HG03520 (cell line): ENCODE data around the gene ENGASE.
"Not testable (repeated sequence)": the region's sequence is repeated elsewhere in the genome, so short reads cannot be mapped to it uniquely, and the experiment has no call there.

Experiments used
- ATAC-seq: cut with Tn5 transposase; IDR thresholded peaks from one replicate; pipeline ENCODE4 v1.9.1; 2021; ENCODE audit warnings: mild to moderate bottlenecking, moderate library complexity; ENCODE audit not compliant: unreplicated experiment

Gene ENGASE

DNA sequence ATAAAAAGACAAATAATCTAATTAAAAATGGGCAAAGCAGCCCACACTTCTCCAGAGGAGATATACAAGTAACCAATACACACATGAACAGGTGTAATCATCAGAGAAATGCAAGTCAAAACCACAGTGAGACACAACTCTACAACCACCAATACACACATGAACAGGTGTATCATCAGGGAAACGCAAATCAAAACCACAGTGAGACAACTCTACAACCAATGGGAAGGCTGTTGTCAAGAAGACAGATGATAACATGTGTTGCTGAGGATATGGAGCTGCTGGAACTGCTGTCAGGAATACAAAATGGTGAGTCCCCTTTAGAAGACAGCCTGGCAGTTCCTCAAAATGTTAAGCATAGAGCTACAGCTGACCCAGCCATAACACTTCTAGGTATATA is 22.5 kb upstream of the ENGASE start:
- ATAC-seq: no peak

DNA sequence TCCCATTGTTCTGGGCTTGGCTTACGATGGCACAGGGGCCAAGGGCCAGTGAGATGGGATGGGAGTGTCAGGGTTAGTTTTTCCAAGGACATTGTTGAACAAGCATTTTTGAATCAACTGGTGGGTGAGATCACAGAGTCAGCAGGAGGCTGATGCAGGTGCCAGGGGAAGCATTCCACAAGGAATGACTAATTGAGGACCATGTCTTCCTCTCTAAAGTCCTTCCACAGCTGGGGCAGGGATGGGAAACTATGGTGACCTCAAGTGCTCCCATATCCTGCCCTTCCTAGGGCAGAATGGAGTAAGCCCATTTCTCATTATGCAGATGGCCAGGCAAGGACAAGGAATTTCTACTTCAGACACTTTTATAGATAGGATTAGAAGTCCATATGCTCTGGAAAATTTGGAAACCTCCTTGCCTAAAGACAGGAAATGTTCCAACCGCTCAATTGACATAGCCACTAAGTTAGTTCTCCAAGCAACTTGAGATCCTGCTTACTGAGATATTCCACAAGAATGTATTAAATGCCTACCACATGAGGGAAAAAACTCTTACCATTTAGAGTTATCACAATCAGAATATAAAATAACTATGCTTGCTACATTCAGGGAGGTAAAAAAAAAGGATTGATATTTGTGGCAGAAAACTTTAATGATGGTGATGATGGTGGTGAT is 21.2 kb upstream of the ENGASE start:
- no peak for ATAC-seq

DNA sequence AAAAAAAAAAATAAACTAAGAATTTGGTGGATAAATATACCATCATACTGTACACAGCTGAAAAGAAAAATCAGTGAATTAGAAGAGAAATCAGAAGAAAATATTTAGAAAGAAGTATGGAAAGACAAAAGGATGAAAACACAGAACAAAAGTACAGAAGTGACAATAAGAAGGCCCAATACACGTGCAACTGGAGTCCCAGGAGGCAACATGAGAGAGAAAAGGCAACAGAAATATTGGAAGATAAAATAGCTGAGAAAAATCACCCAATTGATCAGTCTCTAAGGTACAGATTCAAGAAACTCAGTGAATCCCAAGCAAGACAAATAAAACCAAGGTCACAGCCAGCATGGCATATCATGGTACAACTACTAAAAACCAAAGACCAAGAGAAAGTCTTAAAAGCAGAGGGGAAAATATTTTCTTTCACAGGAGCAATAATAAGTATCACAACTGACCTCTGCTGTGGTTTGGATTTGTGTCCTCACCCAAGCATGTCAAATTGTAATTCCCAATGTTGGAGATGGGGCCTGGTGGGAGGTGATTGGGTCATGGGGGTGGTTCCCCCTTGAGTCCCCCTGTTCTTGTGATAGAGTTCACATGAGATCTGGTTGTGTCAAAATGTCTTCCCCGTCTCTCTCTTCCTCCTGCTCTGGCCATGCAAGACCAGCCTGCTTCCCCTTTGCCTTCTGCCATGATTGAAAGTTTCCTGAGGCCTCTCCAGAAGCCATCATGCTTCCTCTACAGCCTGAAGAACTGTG is 20.2 kb upstream of the ENGASE start:
- ATAC-seq: no peak

DNA sequence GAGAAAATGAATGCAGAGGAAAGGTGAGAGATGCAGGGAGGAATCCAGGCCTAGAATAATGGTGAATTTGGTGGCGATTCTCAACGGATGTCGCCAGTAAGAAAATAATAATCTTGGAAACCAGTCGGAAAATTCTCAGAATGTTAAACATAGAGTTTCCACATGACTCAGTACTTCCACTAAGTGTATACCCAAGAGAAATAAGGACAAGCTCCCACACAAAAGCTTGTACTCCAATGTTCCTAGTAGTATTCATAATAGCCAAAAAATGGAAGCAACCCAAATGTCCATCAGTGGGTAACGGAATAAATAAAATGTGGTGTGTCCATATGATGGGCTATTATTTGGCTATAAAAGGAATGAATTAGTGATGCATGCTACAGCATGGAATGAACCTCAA is 19.4 kb upstream of the ENGASE start:
- ATAC-seq: no peak

DNA sequence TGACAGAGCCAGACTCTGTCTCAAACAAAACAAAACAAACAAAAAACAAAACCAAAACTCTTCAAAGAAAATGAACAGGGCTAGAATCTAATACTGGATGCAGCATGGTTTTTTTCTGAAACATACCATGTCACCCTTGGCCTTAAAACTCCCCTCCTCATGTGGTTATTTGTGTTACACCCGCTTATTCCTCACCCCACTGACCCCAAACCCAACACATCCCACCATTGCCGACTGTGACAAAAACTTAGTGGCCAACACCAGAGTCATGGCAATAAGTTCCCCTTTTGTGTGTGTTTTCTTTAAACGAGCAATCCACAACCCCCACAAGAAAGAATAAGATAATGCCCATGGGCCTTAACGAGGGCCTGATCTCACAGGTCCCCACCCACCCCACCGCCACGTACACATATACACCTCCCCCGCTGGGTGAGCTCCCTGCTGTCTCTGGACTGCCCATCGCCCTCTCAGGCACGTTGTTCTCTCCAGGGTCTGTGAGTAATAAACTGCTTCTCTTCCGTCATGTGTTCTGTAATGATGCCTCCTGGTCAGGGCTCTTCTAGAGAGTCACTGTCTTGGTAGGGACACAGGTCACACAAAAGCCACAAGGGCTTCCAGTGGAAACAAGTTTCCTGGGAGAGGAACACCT is 16.8 kb upstream of the ENGASE start:
- ATAC-seq: no peak

DNA sequence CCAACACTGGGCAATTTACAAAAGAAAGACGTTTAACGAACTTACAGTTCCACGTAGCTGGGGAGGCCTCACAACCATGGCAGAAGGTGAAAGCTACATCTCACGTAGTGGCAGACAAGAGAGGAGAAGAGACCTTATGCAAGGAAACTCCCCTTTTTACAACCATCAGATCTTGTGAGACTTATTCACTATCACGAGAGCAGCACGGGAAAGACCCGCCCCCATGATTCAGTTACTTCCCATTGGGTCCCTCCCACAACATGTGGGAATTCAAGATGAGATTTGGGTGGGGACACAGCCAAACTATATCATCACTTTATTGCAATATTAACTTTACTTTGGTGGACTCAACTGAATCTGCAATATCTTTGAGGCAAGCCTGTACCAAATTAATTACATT is 11.9 kb upstream of the ENGASE start:
- ATAC-seq: no peak

DNA sequence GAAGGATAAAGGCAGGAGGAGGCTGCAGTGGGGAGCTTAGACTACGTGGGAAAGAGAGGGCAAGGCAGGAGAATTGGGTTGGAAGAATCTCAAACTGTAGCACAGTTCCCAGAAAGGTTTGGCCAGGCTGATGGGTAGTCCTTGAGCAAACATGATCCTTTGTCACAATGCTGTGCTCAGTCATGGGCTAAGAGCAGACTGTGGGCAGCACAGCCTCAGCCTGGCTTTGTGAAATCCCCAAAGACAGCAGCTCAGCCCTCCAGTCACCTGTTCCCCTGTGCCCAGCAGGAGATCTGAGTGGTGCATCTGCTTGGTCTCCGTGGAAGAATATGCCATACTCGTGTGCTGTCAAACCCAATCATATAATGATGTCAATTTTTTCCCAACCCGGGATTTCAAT is 10.6 kb upstream of the ENGASE start:
- no peak for ATAC-seq

DNA sequence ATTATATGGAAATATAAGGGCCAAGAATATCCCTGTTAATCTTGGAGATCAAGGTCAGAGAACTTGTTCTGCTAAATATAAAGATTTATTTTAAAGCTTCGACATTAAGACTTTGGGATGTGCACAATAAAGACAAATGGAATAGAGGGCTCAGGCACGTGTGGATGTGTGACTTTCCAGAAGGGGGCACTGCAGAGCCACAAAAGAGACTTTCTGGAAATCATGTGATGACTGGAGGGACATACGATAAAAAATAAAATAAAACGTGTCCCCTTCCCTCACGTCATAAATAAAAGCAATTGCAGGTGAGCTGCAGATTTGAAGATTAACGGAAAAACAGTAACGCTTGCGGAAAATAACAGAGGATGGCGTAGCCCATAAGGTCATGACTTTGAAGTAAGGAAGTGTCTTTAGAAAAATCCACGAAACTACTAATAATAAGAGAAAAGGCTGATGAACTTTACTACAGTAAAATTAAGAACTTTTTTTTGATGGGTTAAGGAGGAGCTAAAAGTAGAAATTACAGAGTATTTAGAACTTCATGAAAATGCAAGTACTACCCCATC is 9.4 kb upstream of the ENGASE start:
- no peak for ATAC-seq

DNA sequence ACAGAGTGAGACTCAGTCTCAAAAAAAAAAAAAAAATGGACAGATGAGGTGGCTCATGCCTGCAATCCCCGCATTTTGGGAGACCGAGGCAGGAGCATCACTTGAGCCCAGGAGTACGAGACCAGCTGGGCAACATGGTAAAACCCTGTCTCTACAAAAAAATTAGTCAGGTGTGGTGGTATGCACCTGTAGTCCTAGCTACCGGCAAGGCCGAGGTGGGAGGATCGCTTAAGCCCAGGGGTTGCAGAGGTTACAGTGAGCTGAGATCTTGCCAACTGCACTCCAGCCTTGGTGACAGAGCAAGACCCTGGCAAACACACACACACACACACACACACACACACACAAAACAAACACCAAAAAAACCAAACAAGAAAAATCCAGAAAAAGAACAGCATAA is 7.7 kb upstream of the ENGASE start:
- no peak for ATAC-seq

DNA sequence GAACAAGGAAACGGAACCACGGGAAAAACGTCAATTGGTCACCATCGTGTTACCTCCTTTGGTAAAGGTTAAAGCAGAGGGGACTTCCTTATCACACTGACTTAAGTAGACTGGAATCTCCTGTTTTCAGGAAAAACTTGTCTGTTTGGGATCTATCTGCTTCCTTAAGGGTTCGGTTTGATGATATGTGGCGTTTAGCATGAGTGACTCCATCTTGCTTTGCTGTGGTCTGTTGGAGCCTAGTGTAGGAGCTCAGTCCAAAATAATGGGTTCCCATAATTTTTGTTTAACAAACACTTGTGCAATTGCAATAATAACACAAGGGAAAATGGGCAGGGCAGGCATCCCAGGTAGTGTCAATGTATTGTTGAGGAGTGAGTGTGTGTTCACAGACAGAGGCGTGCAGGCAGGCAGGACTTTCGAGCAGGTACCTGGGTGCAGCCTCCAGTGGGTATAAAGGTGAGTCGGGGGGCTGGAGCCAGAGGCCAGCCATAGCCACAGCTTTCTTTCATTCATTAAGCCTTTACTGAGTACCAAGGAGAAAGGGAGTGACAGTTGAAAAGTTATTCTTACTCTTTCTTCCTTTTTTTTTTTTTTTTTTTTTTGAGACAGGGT is 4.3 kb upstream of the ENGASE start:
- no peak for ATAC-seq

DNA sequence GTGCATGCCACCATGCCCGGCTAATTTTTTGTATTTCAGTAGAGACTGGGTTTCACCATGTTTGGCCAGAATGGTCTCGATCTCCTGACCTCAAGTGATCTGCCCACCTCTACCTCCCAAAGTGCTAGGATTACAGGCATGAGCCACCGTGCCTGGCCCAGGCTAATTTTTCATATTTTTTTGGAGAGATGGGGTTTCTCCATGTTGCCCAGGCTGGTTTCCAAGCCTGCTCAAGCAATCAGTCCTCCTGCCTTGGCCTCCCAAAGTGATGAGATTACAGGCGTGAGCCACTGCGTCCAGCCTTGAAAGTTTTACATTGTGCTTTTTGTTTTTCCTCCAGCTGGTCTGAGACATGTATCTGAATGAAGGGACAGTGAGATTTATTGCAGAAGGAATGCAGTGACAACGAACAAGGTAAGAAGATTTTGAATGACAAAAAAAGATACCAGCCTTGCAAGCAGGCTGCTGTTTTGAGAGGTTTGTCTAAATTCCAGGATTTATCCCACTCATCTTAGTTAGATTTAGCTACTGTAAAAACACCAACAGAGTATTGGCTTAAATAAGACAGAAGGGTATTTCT is 3.4 kb upstream of the ENGASE start:
- no peak for ATAC-seq

DNA sequence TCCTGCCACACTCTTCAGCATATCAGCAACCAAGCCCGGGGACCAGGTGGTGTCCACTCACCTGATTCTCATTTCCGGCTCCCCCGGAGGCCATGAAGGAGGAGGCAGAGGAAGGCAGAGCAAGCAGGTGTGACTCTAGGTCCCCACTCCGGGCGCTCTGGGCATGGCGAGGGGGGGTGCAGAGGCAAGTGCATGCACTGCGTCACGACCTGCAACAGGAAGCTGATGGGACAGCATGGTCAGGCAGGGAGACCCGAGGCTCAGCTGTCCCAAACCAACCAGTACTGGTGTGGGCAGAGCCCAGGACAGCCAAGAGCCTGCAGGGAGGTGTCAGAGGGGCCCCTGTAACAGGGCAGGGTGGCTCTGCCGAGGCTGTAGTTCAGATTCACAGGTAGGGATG is 2.1 kb upstream of the ENGASE start:
- no peak for ATAC-seq

DNA sequence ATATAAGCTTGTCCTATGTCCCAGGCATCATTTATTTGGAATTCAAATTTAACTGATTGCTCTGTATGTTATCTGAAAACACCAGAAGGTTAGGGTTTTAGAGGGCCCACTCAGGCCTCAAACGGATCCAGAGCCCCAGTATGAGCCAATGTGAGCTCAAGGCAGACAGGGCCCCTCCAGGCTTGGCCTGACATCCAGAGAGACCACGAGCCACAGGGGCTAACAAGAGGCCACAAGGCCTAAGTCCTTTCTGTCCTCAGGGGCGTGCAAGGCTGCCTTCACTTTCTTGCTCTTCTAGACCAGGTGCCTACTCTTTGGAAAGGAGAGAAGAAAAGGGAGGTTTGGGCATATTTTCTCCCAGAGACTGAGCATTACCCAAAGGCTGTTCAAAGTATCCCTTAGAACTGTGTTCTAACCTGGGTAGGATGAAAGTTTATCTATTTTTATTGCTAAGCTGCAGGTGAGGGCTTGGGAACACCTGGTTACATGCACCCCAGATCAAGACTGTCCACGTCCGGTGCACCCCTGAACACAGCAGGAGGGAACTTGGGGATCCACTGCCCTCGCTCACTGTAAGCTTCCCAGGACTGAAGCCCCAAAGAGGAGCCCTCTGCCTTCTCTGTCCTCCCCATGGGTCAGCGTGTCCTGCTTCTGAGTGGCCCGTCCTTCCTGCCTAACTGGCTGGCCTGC is 1.5 kb upstream of the ENGASE start:
- no peak for ATAC-seq

DNA sequence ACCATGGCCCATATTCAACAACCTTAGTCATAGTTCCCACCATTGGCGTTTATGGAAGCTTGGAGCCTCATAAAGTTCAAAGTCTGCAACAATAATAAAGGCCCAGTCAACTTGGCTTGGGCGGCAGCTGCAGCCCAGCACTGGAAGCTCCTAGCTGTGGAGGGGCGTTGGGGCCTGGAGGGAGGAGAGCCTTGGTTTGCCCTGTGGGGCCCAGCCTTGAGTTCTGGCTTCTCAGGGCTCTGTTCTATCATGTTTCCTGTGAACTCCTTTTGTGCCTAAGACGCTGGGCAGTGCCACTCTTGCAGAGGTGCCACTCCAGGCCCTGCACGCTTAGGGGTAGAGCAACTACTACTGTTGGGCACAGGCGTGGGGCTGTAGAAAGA is 927 bp upstream of the ENGASE start:
- no peak for ATAC-seq

DNA sequence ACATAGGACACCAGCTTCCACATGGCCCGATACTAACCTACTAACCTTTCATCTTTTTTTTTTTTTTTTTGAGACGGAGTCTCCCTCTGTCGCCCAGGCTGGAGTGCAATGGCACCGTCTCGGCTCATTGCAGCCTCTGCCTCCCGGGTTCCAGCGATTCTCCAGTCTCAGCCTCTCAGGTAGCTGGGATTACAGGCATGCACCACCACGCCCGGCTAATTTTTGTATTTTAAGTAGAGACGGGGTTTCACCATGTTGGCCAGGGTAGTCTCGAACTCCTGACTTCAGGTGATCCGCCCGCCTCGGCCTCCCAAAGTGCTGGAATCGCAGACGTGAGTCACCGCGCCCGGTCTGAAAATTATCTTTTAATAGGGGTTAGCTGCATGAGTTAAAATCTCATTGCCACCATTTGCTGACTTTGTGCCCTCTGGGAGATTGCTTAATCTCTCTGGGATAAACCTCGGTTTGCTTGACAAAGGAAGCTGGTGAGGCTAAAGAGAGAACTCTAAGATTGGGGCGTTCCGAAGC is 439 bp upstream of the ENGASE start:
- ATAC-seq: not testable (repeated sequence)

DNA sequence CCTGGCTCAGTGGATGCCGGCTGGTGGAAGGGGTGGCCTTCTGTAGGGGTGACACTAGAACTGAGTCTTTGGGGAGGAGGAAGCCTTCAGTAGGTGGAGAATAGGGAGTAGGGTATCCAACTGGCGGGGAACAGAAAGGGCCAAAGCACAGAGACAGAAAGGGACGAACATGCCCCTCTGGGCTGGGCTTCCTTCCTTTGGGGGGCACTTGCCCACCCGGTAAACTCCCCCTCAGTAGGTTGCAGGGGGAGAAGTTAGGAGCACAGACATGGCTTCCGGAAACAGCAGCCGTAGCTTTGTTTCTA is 774 bp downstream of the ENGASE start:
- ATAC-seq: no peak

DNA sequence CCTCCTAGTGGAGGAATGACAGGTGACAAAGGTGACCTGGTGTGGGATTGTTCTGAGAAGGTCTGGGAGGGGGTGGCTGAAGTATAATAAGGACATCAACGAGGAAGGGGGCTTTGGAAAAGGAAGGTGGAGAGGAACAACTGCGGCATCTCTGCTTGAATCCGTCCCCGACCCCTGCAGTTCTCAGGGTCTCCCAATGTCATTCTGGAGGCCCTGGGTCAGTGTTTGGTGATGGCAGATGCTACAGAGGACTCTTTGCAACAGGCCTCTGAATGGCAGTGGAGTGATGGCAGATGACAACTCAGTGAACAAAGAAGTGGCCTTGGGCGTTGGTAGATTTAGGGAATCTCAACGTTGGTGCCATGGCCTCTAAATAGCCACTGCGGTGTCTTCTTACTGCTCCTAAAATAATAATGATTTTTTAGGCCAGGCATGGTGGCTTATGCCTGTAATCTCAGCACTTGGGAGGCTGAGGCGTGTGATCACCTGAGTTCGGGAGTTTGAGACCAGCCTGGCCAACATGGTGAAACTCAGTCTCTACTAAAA is 1.3 kb downstream of the ENGASE start:
- no peak for ATAC-seq

DNA sequence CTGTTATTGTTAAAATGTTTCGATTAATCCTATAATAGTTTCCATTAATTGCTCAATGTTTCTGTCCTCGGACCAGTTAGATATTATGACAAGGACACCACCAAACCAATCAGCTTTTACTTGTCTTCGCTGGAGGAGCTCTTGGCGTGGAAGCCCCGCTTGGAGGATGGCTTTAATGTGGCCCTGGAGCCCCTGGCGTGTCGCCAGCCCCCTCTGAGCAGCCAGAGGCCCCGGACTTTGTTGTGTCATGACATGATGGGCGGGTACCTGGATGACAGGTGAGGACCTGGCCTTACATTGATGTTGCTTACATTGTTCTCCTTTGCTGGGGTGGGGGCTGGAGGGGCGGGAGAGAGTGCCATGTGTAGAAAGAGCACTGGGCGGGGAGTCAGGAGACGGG is 3.0 kb downstream of the ENGASE start:
- no peak for ATAC-seq

DNA sequence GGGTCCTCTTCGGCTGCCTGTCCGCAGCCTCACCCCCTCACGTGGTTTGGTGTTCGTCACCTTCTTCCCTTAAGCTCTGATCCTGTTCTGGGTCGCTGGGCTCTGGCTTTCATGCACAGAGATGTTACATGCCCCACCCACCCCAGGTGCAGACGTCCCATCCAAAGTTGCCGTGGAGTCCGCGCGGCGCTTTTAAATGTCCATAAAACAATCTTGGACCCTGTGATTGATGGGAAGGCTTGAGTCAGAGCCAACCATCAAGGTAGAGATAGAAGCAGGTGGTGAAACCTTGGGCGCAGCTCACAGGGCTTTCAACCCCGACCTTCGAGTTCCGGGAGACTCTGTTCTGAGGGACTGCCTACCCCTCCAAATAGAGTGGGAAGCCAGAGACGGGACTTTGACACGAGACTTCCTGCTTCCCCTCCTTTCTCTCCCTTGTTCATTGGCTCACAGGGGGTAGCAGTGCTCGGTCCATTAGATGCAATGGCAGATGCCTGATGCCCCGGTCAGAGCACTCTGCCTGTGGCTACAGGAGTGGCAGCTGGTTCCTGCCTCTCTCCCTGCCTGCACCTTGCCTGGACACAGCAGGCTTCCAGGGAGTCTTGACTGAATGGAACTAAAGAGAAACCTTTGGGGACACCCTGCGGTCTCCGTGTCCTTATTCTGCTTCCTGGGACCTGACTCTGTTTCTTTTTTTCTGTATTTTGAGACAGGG is 4.0 kb downstream of the ENGASE start:
- ATAC-seq: no peak
